Activated CD8-positive, alpha-beta memory T cell treated with anti-CD3 and anti-CD28 coated beads for 36 hours (primary cell): ENCODE measurements around the gene SDK1. TPM values are rescaled to one million over a fixed set of nuclear protein-coding genes. Genes with fewer than 3 reads are reported as not detected.

Source experiments
- CTCF ChIA-PET: fragments of 350-600 bp; sonication (Branson Sonifier 250); formaldehyde crosslinking; loops from one replicate; lab custom pipeline; 2021; ENCODE audit warnings: antibody characterized with exemption; lab: Charles Lee
- POLR2A ChIA-PET: fragments of 350-600 bp; sonication (Branson Sonifier 250); formaldehyde crosslinking; loops from one replicate; lab custom pipeline; 2021; ENCODE audit warnings: antibody characterized with exemption; lab: Charles Lee
- total RNA-seq, 2 experiments: library from RNA; stranded (reverse); gene quantifications; one replicate each; pipeline ENCODE4 v1.2.3, GENCODE V29; 2021

Gene SDK1
- total RNA-seq, 2 experiments from 2014 or later: 0.15 to 0.50 TPM

DNA sequence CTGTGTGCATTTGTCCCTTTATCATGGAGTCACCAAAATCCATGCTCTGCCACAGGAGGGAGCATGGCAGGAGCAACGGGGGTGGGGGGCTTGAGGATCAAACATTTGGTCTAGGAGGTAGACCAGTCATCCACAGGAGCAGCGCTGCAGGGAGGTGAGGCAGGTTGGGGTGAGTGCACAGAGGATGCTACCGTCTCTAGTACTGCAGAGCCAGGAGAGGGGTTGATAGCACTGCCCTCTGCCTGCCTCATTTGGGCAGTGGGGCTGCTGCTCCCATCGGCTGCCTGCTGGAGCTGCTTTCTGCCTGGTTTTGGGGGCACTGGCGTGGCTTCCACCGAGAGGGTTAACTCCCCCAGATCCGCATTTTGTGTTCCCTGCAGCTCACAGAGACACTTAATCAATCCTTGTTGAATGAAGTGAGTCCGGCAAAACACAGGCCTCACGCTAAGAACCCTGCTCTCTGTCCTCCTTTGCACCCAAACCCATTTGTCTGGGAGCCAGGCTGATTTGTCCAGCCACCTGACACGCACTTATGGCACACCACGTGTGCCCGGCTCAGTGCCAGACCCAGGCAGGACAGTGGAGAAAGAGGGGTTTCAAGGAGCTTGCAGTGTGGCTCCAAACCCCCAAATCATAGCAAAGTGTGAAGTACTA, 854.0 kb downstream of the SDK1 start:
- POLR2A ChIA-PET: no interaction called here
- CTCF ChIA-PET: no interaction called here

DNA sequence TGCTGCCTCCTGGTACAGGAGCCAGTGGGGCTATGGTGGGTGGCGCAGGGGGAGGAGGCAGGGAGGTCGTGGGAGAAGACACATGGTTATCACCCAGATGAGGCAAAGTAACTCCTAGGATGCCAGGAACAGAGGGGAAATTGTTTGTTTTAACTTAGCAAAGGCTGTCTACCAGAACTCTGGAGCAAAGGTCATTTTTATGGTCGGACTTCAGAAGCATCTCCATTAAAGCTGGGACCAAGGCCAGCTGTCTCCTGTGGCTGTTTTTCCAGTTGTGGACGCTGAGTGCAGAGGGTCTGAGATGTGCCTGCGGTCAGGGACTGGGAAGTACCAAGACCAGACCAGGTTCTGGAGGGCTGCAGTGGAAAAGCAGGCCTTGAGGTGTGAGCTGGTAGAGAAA, 855.1 kb downstream of the SDK1 start:
- CTCF ChIA-PET: no interaction called here
- POLR2A ChIA-PET: no interaction called here

DNA sequence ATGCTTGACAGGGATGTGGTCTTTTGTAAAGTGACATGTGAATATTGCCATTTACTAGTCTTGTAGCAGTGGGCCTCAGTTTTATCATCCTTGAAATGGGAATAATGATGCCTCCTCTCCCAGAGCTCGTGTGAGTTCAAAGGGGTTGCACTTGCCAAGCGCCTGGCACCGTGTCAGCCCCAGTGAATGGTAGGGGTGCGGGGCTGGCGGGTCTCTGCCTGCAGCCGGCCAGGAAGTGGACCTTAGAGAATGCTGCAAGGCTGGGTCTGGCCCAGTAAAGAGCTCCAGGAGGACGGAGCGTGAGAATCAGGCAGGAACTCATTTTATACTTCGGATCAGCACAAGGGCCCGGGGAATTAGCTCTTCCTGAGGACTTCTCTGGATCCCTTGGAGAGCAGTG, 856.6 kb downstream of the SDK1 start:
- ChIA-PET POLR2A (no interaction called here), CTCF (no interaction called here)

DNA sequence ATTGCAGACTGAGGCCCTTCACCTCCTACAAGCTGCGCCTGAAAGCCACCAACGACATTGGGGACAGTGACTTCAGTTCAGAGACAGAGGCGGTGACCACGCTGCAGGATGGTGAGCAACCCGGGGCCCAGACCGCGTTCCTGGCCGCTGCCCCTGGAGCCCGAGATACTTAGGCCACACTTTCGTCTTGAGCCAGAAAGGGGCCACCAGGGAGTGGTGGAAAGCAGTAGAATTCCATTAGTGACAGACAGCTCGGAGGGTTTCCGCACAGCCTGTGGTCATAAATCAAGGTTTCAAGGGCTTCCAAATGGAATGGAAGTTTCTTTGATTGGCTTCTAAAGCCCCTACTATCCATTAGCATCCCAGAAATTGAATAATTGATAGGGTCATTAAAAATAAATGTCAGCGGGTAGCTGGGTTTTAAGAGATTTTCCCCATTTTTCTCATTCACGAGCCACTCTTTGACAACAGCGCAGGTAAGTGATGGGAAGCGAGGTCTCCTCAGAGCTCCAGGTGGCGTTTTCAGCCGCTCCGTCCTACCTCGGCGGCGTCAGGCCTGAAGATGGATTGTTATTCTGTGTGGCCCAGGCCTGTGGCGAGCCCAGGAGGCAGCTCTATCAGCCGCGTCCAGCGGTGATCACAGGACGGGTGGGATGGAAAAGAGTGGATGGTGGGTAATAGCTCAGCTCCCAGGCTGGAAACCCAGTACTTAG, 857.5 kb downstream of the SDK1 start:
- ChIA-PET CTCF (no interaction called here), POLR2A (no interaction called here)

DNA sequence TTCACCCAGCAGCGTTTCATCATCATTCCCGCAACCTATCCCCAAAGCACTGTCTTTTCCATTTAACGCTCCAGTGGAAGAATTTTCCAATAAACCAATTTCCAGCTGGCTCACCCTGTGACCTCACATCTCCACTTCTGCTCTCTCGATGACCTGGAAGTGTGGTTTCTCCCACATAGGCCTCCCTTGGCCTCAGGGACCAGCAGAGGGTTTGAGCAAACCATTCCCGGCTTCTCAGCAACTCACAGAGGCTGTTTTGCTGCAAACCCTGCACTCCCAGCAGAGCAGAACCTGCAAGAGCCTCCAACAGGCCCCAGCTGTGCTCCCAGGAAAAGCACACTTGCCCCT, 858.1 kb downstream of the SDK1 start:
- ChIA-PET POLR2A (no interaction called here), CTCF (no interaction called here)

DNA sequence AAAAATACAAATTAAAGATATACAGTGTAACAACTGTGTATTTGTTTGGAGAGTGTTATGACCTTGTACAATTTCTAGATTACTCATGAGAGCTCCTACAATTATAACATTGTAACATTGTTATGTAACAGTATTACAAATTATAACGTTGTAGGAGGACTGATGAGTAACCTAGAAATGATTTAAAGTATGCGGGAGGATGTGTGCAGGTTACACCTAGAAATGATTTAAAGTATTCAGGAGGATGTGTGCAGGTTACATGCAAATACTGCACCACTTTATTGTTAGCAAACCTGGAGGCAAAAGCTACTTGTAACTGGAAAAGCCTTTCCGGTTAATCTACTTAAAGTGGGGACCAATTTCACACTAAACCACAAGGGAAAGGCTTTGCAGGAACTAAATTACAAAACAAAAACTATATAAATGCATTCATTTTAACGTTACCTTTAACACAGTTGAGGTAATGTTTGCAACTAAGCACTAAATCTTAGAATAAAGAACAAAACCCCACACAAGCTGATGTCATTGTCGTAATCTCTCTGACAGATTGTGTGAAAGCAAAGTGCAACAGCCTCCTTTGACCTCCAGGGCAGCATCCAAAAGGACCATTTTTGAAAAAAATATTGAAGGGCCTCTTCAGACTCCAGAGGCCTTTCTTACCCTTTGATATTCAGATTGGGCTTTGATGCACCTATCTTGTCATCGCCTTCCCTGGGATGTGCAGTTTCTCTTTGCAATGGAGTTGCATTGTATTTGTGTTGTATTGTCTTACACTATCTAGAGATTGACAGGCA, 858.9 kb downstream of the SDK1 start:
- POLR2A ChIA-PET: no interaction called here
- CTCF ChIA-PET: no interaction called here

DNA sequence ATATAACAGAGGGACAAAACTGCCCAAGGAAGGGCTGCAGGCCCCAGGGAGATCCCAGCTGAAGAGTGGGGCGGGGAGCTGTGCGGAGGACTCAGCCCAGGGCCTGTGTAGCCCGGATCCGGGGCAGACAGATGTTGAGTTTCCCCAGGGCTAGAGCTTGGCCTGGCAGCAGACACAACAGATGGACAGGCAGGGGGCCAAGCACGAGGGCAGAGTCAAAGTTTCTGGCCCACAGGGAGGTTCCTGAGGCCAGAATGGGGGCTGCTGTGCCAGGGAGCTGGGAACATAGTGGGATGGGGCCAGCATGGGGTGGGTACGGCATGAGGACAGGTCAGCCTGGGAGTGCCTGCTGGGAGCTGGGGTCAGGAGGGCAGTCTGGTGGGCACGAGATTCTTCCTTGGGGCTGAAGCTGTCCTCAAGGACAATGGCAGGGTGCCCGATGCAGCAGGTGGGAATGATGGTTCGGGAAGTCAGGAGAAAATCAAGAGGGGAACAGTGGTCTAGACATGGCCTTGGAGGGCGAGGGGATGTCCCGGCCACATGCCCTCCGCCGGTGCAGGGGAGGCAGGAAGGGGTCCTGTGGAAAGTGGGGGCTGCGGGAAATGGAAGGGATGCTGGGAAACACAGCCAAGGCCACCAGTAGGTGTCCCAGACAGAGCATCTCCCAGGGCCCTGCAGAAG, 862.0 kb downstream of the SDK1 start:
- CTCF ChIA-PET: no interaction called here
- POLR2A ChIA-PET: no interaction called here

DNA sequence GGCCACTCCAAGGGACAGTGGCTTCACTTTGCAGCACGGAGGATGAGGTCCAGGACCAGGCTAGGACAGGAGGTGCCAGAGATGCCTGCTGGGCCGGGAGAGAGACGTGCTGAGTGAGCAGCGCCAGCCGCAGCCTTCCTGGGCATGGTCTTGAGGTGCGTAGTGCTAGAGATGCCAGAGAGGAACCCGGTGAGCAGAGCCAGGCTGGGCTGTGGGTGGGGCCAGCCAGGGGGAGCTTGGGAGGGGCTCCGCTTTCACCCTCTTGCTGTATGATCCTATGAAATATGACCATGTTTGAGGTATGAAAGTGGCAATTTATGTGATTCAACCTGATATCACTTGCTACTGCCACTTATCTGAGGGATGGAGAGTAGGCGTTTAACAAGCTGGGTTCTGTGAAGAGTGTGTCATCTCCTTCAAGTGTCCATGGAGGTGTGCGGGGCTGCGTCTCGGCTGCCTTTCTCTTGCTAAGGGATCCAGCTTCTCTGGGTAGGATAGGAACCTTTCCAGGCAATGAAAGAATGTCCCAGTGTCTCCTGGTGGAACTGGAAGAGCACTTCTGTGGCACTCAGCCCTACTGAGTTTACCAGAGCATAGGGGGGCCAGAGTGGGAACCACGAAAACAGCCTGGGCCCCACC, 862.6 kb downstream of the SDK1 start:
- ChIA-PET CTCF (no interaction called here), POLR2A (no interaction called here)

DNA sequence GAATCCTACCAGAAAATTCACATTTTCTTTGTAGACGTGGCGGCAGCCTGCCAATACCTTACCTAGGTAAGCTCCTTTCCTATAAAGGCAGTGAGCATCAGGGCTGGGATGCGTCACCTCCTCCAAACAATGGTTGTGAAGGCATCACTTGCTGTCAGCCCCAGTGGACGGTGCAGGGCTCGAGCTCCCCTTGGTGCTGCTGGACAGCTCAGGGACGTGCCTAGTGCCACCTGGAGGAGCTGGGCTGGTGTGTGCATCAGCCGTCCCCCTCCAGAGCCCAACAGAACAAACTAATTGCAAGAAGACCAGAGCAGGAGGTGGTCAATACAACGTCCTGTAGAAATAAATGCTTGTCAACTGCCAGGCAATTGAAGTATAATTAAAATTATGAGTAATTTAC, 863.5 kb downstream of the SDK1 start:
- POLR2A ChIA-PET: no interaction called here
- CTCF ChIA-PET: no interaction called here

DNA sequence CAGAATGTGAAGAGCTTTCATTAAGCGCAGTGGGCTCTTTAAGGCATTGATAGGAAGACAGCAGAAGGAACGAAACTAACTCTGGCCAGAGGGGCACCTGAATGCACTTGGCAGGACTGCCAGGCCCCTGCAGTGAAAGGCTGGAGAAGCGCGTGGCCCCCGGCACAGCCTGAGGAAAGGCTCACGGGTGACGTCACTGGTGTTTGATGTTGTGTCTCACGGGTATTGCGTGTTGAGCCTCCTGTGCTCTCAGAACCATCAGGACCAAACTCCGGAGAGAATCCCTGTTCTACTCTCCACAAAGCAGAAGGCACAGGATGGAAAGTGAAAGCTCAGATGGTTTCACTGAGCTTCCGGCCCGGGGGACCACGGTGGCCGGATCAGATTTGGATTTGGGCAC, 865.3 kb downstream of the SDK1 start:
- POLR2A ChIA-PET: no interaction called here

DNA sequence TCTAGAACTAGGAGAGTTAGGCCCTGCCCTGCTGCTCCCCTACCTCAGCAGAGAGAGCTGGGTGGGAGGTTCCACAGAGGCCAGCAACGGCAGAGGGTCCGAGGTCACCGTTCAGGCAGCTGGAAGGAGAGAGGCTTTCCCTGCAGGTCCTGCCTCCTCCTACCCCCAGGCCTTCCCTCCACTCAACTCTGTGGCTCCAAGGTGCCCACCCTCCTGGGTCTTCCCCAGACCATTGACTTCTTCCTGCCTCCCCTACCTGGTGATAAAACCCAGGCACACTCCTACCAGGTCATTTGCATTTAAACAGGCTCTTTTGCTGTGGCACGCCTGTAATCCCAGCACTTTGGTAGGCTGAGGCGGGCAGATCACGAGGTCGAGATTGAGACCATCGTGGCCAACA, 865.8 kb downstream of the SDK1 start:
- ChIA-PET CTCF (no interaction called here), POLR2A (no interaction called here)

More for the DNA sequence above, 865.3 kb downstream of the SDK1 start:
- CTCF ChIA-PET: no interaction called here

DNA sequence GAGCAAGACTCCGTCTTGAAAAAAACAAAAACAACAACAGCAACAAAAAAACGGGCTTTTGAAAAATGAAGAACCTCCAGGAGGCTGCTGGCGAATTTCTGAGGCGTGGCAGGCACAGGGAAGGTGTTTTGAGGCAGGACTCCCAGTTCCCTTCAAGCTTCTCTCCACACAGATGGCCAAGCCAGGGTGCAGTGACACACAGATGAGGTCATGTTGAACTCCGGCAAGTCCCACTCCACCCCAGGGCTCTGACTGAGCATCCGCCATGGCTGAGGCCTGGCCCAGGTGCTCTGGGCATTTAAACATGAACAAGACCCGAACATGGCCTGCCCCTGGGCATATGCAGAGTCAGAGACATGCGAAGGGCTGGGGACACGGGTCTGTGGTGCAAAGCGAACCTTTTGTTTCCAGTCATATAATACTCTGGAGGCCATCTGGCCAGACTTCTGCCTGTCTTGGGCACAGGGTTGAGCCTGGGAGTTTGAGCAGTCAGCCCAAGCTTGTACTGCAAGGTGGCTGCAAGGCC, 866.4 kb downstream of the SDK1 start:
- ChIA-PET POLR2A (no interaction called here), CTCF (no interaction called here)

DNA sequence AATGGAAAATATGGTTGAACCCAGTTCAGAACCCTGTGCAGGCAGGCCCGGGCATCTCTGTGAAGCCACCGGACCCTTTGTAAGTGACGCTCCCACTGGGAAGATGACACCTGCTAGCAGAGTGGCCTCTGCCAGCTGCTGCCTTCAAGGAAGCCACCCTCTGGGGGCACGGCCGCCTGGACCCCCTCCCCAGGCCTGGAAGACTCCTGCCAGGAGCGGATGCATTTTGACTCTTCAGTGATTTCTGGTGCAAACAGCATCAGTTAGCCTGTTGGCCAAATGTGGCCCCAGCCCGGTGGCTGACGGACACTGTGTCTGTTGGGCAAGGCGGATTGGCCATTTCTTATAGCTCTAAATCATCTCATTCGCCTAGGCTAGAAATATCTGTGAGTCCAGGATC, 867.0 kb downstream of the SDK1 start:
- CTCF ChIA-PET: no interaction called here
- POLR2A ChIA-PET: no interaction called here

DNA sequence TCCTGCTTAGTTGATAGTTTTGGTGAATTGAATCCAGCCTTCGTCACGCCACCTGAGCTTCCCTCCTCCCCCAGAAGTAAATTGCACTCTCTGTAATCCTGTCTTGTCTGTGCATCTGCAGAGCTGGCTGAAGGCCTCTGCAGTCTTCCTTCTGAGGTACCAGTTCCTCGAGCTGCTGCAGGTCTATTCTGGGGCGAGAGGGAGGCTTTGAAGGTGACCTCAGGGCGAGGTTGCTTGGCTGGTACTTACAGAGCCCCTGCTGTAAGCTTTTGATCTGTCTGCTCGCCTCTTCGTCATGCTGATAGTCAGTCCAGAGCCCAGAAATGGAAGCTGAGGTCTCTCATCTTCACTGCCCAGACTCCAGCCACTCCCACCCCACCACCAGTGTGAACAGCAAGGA, 867.5 kb downstream of the SDK1 start:
- CTCF ChIA-PET: no interaction called here

DNA sequence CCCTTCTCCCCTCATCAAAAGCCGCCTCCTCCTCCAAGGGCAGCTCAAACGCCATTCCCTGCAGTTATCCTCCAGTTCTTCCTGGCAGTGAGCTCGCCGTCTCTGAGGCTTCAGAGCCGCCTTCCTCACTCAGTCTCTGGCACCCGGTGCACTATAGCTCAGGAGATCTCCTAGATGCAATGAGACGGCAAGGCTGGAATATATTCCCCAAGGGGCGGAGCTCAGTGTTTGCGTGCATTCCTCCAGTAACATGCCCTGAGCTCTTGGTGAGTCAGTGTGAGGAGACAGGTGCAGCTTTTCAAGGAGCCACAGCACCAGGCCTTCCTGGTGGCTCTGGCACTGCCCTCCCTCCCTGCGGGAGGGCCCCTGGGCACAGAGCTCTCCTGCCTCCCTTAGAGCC, 868.4 kb downstream of the SDK1 start:
- ChIA-PET CTCF (no interaction called here), POLR2A (no interaction called here)

More for the DNA sequence above, 867.5 kb downstream of the SDK1 start:
- POLR2A ChIA-PET: no interaction called here

DNA sequence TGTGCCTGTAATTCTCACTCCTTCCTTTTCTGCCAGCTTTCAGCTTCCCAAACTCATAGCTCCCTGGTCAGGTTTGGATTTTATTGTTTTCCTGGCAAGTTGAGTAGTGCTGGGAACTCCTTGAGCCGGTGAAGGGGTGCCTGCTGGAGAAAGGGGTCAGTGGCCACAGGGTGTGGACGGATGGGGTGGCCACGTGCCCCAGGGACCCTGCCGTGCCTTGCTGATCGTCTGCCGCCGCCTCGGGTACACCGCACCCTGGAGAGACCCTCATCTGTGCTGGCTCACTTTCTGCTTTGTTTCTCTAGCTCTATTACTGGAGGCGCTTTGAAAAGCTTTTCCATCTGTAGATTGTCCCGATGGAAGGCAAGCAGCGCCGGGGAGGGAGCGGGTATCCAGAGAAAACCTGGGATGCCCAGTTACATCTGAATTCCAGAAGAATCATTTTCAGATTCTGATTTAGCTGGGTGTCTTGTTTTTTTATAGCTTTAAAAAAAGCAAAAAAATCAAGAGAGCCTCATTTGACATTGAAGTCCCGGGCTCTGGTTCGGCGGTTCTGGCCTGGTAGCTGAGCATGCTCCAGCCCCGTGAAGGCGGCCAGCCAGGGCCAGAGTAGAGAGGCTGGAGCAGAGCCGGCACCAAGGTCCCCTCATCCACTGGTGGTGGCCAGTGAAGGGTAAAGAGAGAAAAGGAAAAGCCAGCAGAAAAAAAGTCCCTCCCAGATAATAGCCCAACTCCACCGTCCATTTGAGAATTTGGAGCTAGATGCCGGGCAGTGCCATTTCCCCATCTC, 870.1 kb downstream of the SDK1 start:
- POLR2A ChIA-PET: no interaction called here
- CTCF ChIA-PET: no interaction called here

DNA sequence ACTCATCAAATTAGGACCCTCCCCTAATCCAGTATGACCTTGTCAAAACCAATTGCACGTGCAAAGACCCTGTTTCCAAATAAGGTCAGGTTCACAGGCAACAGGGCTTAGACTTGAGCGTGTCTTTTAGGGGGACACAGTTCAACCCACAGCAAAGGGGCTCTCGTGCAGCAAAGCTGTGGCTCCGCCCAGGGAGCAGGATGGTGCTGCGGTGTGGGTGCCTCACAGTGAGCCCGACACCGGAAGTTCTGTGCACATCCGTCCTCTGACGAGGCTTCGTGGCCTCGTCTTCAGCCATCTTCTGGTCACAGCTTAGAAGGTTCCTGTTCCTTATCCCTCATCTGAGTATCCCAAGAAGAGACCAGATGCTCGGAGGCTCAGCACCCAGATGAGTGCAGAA, 871.8 kb downstream of the SDK1 start:
- POLR2A ChIA-PET: no interaction called here

DNA sequence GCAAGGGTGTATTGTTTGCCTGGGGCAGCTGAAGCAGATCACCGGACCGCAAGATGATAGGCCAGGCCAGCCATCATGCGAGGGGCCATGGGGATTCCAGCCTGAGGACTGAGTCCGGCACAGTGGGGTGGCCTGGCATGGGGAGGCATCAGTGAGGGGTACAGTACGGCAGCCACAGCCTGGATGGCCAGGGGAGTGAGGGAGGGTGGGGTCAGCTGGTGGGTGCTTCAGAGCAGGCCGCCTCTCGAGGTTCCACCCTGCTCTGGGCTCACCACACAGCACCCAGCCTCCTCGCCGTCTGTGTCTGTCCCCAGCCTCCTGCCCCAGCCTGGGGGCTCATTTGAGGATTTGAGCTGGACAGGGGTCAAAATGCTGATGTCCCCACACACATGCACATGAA, 872.6 kb downstream of the SDK1 start:
- CTCF ChIA-PET: no interaction called here
- POLR2A ChIA-PET: no interaction called here

More for the DNA sequence above, 871.8 kb downstream of the SDK1 start:
- CTCF ChIA-PET: no interaction called here

DNA sequence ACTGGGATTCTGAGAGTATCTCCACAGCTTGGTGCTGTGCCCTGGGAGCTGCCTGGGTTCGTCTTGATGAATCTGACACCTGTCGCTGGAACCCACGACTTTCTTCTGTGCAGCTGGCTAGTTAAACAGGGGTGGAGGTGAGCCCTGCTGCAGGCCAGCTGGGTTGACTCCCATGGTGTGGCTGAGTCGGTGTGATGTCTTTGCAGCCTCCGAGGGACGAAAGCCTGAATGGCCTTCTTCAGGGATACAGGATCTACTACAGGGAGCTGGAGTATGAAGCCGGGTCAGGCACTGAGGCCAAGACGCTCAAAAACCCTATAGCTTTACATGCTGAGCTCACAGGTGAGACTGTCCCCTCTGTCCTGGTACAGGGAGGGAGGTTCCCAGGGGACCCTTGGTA, 873.0 kb downstream of the SDK1 start:
- ChIA-PET POLR2A (no interaction called here), CTCF (no interaction called here)
